Measurements from ENCODE around the gene KRT84. TPM values are rescaled to one million over a fixed set of nuclear protein-coding genes. Genes with fewer than 3 reads are reported as not detected.

The KRT84 gene
- total and polyA plus RNA-seq, 7 donors, result not detected

DNA sequence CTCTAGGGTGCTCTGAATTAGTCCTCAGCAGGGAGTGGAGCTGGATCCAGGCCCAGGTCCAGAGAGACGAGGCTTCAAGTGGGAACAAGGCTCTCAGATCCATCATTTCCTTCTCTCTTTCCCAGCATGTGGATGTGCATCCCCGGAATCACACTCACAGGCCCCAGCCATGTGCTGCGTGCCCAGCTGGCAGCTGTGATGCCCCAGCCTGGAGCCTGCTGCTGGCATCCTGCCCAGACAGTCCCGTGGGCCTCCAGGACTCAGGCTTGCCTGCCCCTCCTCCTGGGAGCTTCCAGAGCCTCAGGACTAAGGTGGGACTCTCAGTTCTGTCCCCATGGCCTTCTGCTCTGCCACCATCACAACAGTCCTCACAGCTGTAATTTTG, 6.2 kb upstream of the KRT84 start:
- intact Hi-C loops (cut with DNase I), result no loop called here
- 14 to 46% methylated on average over 4 of the region's 4 CpGs for WGBS, 2 donors

DNA sequence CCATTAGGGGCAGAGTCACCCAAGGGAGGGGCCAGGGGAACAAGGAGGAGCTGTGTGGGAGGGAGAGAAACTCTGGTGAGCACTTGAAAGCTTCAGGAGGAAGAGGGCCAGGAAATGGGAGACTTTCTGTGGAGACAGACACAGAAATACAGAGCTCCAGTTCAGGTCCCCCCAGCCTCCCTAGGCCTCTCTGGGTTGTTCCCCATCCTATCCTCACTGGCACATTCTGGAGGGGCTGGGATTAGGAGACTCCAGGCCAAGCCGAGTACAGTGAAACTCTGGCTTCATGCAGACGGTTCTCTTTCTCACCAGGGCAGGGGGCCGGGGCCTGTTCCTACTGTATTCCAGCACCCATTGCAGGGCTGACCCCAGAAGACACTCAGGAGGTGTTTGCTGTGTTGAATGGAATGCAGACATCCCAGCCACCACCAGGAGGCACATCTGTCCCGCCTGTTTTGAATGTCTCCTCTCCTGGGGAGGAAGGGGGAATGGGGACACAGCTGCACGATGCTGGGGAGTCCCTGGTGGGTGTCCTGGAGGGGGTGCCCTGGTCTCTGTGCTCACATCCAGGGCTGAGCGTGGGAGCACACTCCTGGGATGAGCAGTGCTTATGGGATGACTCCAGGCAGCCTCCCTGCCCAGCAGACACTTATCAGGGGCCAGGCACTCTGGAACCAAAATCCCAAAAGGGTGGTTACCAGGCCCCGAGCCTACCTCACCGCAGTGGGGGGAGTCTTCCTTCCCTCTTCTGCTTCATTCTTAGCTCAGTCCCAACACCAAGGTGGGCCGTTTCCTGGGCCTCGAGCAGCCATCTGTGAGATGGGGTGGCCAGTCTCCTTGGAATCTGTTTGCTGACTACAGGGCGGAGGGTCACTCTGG, 5.5 kb upstream of the KRT84 start:
- intact Hi-C loops (cut with DNase I), result no loop called here
- Histone ChIP-seq H3K9me3 (no peaks in the 10 kb centered on the region), H3K36me3 (no peaks in the 10 kb centered on the region), H3K27me3 (no peaks in the 10 kb centered on the region), H3K27ac (peak overlapping the region in 2 of 4 donors; percentile 35 to 62), H3K4me3 (no peak overlapping the region), H3K4me1 (peaks cover 3 to 16% (median 10%) of the 10 kb centered on the region in 4 donors)
- WGBS, 2 donors, result 69 to 73% methylated on average over 11 of the region's 11 CpGs
- TF ChIP-seq, protein P1, sequence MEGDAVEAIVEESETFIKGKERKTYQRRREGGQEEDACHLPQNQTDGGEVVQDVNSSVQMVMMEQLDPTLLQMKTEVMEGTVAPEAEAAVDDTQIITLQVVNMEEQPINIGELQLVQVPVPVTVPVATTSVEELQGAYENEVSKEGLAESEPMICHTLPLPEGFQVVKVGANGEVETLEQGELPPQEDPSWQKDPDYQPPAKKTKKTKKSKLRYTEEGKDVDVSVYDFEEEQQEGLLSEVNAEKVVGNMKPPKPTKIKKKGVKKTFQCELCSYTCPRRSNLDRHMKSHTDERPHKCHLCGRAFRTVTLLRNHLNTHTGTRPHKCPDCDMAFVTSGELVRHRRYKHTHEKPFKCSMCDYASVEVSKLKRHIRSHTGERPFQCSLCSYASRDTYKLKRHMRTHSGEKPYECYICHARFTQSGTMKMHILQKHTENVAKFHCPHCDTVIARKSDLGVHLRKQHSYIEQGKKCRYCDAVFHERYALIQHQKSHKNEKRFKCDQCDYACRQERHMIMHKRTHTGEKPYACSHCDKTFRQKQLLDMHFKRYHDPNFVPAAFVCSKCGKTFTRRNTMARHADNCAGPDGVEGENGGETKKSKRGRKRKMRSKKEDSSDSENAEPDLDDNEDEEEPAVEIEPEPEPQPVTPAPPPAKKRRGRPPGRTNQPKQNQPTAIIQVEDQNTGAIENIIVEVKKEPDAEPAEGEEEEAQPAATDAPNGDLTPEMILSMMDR (IDR thresholded peaks at IDR 0.05), result peak; percentile 11 to 71 (median 46)
- TF ChIP-seq EP300 (IDR thresholded peaks at IDR 0.05), result no peak
- peak; percentile 56 for DNase-seq

More for the DNA sequence above, 6.2 kb upstream of the KRT84 start:
- Histone ChIP-seq H3K4me1 (peaks cover 3 to 16% (median 10%) of the 10 kb centered on the region in 4 donors), H3K27me3 (no peaks in the 10 kb centered on the region), H3K4me3 (no peak overlapping the region), H3K27ac (peak overlapping the region in 2 of 4 donors; percentile 35 to 62), H3K9me3 (no peaks in the 10 kb centered on the region), H3K36me3 (no peaks in the 10 kb centered on the region)
- DNase-seq, result peak; percentile 89
- no peak for TF ChIP-seq POLR2A (IDR thresholded peaks at IDR 0.05)
- TF ChIP-seq POLR2AphosphoS5 (IDR thresholded peaks at IDR 0.05), result peak in 3 of 4 donors; percentile 28 to 48 (median 28)

DNA sequence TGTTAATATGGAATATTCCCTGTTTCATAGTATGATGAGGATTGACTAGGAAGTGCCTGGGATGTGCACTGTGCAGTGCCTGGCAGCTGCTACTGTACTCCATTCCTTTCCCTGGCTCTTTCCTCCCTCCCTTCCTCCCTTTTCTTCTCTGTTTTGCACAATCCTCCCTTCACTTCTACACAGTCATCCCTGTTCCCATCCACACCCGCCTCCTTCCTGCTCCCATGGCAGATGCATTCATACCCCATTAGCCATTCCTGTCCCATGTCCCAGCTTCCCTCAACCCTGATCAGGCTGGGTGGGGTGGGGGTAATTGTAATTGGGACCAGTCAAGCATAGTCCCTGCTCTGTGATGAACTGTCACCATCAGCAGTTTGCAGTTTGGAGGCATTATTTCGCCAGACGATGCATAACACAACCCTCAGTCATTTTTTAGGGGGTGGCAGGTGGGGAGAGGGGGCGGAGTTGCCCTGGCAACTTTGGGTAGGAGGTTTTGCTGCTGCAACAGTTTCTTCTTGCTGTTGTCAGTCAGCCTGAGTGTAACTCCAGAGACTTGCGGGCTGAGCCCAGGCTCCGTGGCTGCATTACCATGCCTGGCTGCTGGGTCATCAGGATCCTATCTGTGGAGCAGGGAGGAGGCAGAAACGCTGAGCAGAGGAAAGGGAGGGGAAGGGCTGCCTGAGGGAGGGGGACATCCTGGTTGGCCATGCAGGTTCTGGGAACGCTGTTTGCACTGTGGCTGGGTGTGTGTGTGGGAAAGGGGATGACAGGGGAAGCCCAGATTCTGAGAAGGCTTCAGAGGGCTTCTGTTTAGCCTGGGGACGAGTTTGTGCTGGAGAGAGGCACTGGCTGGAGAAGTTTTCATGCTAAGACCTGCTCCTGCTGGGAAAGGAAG, 4.1 kb upstream of the KRT84 start:
- intact Hi-C loops (cut with DNase I), result no loop called here
- Histone ChIP-seq H3K36me3 (no peaks in the 10 kb centered on the region), H3K4me1 (peaks cover 3 to 16% (median 12%) of the 10 kb centered on the region in 4 donors), H3K27ac (no peak overlapping the region), H3K27me3 (no peaks in the 10 kb centered on the region), H3K9me3 (no peaks in the 10 kb centered on the region), H3K4me3 (no peak overlapping the region)
- WGBS, 2 donors, result 51 to 66% methylated on average over 9 of the region's 9 CpGs
- DNase-seq, result peak; percentile 48
- TF ChIP-seq POLR2AphosphoS5 (IDR thresholded peaks at IDR 0.05) (no peak), EP300 (IDR thresholded peaks at IDR 0.05) (no peak), POLR2A (IDR thresholded peaks at IDR 0.05) (no peak)
- TF ChIP-seq, protein P1 (IDR thresholded peaks at IDR 0.05), result no peak

DNA sequence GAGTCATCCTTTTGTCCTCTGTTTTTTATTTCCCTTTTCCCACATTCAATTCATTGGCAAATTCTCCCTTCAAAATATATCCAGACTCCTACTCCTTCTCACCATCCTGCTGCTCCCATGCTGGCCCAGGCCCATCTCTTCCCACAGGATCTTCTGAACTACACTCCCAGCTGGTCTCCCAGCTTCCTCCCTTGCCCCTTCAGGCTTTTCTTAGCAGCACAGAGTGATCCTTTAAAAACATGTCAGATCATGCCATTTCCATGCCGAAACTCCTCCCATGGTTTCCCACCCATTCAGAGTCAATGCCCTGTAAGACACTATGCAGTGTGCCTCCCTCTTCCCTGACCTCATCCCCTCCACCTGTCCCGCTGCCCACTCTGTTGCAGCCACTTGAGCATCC, 2.4 kb upstream of the KRT84 start:
- no peaks in the 10 kb centered on the region for H3K27me3 ChIP-seq
- no peak for TF ChIP-seq POLR2A (IDR thresholded peaks at IDR 0.05)
- no peak for TF ChIP-seq EP300 (IDR thresholded peaks at IDR 0.05)
- TF ChIP-seq POLR2AphosphoS5 (IDR thresholded peaks at IDR 0.05), result no peak
- 87 to 94% methylated on average over 2 of the region's 2 CpGs for WGBS, 2 donors
- no peaks in the 10 kb centered on the region for H3K36me3 ChIP-seq
- peaks cover 3 to 16% (median 12%) of the 10 kb centered on the region in 4 donors for H3K4me1 ChIP-seq
- H3K4me3 ChIP-seq, result no peak overlapping the region
- no peaks in the 10 kb centered on the region for H3K9me3 ChIP-seq
- intact Hi-C loops (cut with DNase I), result no loop called here
- H3K27ac ChIP-seq, result no peak overlapping the region
- DNase-seq, result peak; percentile 42

DNA sequence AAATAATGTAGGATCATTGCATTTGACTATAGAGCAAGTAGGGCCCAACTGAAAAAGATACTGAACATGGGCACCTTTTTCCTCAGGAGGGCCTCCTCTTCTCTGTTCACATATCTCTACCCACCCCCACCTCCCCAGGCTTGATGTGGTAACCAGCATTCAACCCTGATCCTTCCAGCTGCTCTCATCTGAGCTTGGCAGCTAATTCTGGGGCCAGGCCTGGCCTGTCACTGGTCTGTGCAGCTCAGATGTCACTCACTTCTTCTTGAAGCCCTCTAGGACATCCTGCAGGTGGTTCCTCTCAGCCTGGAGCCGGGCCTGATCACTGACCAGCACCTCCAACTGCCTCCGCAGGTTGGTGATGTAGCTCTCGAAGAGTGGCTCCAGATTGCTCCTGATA, 2.1 kb downstream of the KRT84 start:
- TF ChIP-seq POLR2AphosphoS5 (IDR thresholded peaks at IDR 0.05) (no peak), EP300 (IDR thresholded peaks at IDR 0.05) (no peak), POLR2A (IDR thresholded peaks at IDR 0.05) (no peak)
- TF ChIP-seq, protein P1 (IDR thresholded peaks at IDR 0.05), result no peak
- Histone ChIP-seq H3K36me3 (no peaks in the 10 kb centered on the region), H3K27me3 (no peaks in the 10 kb centered on the region), H3K9me3 (no peaks in the 10 kb centered on the region), H3K4me3 (no peak overlapping the region), H3K4me1 (peaks cover 0 to 4% (median 0%) of the 10 kb centered on the region in 4 donors), H3K27ac (no peak overlapping the region)
- intact Hi-C loops (cut with DNase I), result no loop called here
- no peak for DNase-seq
- 87 to 90% methylated on average over 3 of the region's 3 CpGs for WGBS, 2 donors

All from sigmoid colon (tissue), 7 donors.